ENCODE measurements around the gene C11orf42.

The C11orf42 gene

GRCh38 chr11:6205366-6205765 is at the start of gene C11orf42:
Gene C11orf42, plus strand, starts transcription at chr11:6205557. Its CDS starts 59 bp downstream, at chr11:6205616.
- DNase-seq (ENCODE audit: low read depth in 1 of 2, low spot score in 1 of 2) = no peak

- DNase-seq (ENCODE audit: low read depth in 1 of 2, low spot score in 1 of 2) = no peak
Measured at GRCh38 chr11:6156628-6157359, 48.6 kb upstream of the C11orf42 start.

- DNase-seq (ENCODE audit: low read depth in 1 of 2, low spot score in 1 of 2) = no peak
Measured at GRCh38 chr11:6170226-6170625, 35.1 kb upstream of the C11orf42 start, which contains the start of gene OR52B2. Gene OR52B2, minus strand, starts transcription at chr11:6170326. Its CDS starts 0 bp downstream, at chr11:6170326.

GRCh38 chr11:6175440-6175839 is 29.9 kb upstream of the C11orf42 start:
- no peak for DNase-seq (ENCODE audit: low read depth in 1 of 2, low spot score in 1 of 2)

- DNase-seq (ENCODE audit: low read depth in 1 of 2, low spot score in 1 of 2) = no peak
Measured at GRCh38 chr11:6191742-6192141, 13.6 kb upstream of the C11orf42 start.

- no peak for DNase-seq (ENCODE audit: low read depth in 1 of 2, low spot score in 1 of 2)
Measured at GRCh38 chr11:6194065-6194581, 11.2 kb upstream of the C11orf42 start.

- DNase-seq (ENCODE audit: low read depth in 1 of 2, low spot score in 1 of 2) = no peak
Measured at GRCh38 chr11:6196396-6196795, 9.0 kb upstream of the C11orf42 start.

- no peak for DNase-seq (ENCODE audit: low read depth in 1 of 2, low spot score in 1 of 2)
Measured at GRCh38 chr11:6197466-6198200, 7.7 kb upstream of the C11orf42 start.

GRCh38 chr11:6199174-6199810 is 6.1 kb upstream of the C11orf42 start, which contains the start of gene OR52W1:
Gene OR52W1, plus strand, starts transcription at chr11:6199224. Its CDS starts 0 bp downstream, at chr11:6199224.
- DNase-seq (ENCODE audit: low read depth in 1 of 2, low spot score in 1 of 2) = no peak

- DNase-seq (ENCODE audit: low read depth in 1 of 2, low spot score in 1 of 2) = no peak
Measured at GRCh38 chr11:6200975-6201374, 4.4 kb upstream of the C11orf42 start.

- no peak for DNase-seq (ENCODE audit: low read depth in 1 of 2, low spot score in 1 of 2)
Measured at GRCh38 chr11:6201481-6201880, 3.9 kb upstream of the C11orf42 start.

- DNase-seq (ENCODE audit: low read depth in 1 of 2, low spot score in 1 of 2) = no peak
Measured at GRCh38 chr11:6202041-6202440, 3.3 kb upstream of the C11orf42 start.

- DNase-seq (ENCODE audit: low read depth in 1 of 2, low spot score in 1 of 2) = no peak
Measured at GRCh38 chr11:6203327-6203726, 2.0 kb upstream of the C11orf42 start.

- no peak for DNase-seq (ENCODE audit: low read depth in 1 of 2, low spot score in 1 of 2)
Measured at GRCh38 chr11:6204706-6205105, 651 bp upstream of the C11orf42 start.

GRCh38 chr11:6206456-6207180 is 1.3 kb downstream of the C11orf42 start:
- no peak for DNase-seq (ENCODE audit: low read depth in 1 of 2, low spot score in 1 of 2)

- no peak for DNase-seq (ENCODE audit: low read depth in 1 of 2, low spot score in 1 of 2)
Measured at GRCh38 chr11:6209801-6210200, 4.4 kb downstream of the C11orf42 start.

GRCh38 chr11:6210274-6210955 is 5.1 kb downstream of the C11orf42 start:
- DNase-seq (ENCODE audit: low read depth in 1 of 2, low spot score in 1 of 2) = no peak

GRCh38 chr11:6214530-6214929 is 9.2 kb downstream of the C11orf42 start:
- no peak for DNase-seq (ENCODE audit: low read depth in 1 of 2, low spot score in 1 of 2)

- no peak for DNase-seq (ENCODE audit: low read depth in 1 of 2, low spot score in 1 of 2)
Measured at GRCh38 chr11:6216501-6216900, 11.1 kb downstream of the C11orf42 start.

GRCh38 chr11:6217722-6218121 is 12.4 kb downstream of the C11orf42 start:
- DNase-seq (ENCODE audit: low read depth in 1 of 2, low spot score in 1 of 2) = no peak

All from activated T-helper 1 cell treated with anti-CD3 and anti-CD28 coated beads, Interleukin-2, amount 50 U/mL, for 16 hours (primary cell).